Amygdala (tissue), 56 donors: ENCODE measurements around the gene SCP2.
A peak's percentile ranks its signal among the peaks of the same experiment; 100 is the strongest.

Experiments used
- DNase-seq, 56 donors: peaks; one replicate each; lab custom pipeline; 2025; lab: John Stamatoyannopoulos, UW

SCP2 gene

GRCh38 chr1:53091841-53092645, 165.0 kb downstream of the SCP2 start:
- peak in 34 of 56 donors; percentile 1 to 63 (median 22) for DNase-seq

GRCh38 chr1:53092659-53093450, 165.8 kb downstream of the SCP2 start:
- DNase-seq, result no peak

- no peak for DNase-seq
These were observed 166.3 kb downstream of the SCP2 start for GRCh38 chr1:53093451-53093754.

GRCh38 chr1:53093778-53094532, 166.9 kb downstream of the SCP2 start:
- no peak for DNase-seq

- DNase-seq, result no peak
These were observed 167.4 kb downstream of the SCP2 start for GRCh38 chr1:53094533-53094919.
